Stimulated activated naive CD8-positive, alpha-beta T cell treated with anti-CD3 and anti-CD28 coated beads, Interleukin-15, Interleukin-2, amounts not matched to agents 100 U/mL and 50 U/mL, for 24 hours (primary cell): ENCODE results near the gene RUNX3.
A peak's percentile ranks its signal among the peaks of the same experiment; 100 is the strongest.

Experiments used
- ATAC-seq: fragments of 150-1000 bp; cut with Tn5 transposase; one replicate; pipeline ENCODE4 v1.10.0; 2021
- DNase-seq: peaks from one replicate; pipeline ENCODE4 v3.0.0; 2021

The RUNX3 gene

GRCh38 chr1:24881034-24881433 lies 49.0 kb downstream of the RUNX3 start:
- ATAC-seq, result no peak
- DNase-seq, result no peak

GRCh38 chr1:24878775-24879742 lies 51.0 kb downstream of the RUNX3 start:
- DNase-seq (peak; percentile 1), ATAC-seq (no peak)

GRCh38 chr1:24878045-24878444 lies 52.0 kb downstream of the RUNX3 start:
- no peak for ATAC-seq

GRCh38 chr1:24875991-24876506 lies 54.0 kb downstream of the RUNX3 start:
- no peak for ATAC-seq

More at GRCh38 chr1:24878045-24878444, 52.0 kb downstream of the RUNX3 start:
- peak; percentile 2 for DNase-seq

GRCh38 chr1:24875257-24875656 lies 54.8 kb downstream of the RUNX3 start:
- DNase-seq, result peak; percentile 1
- ATAC-seq, result no peak

More at GRCh38 chr1:24875991-24876506, 54.0 kb downstream of the RUNX3 start:
- peak; percentile 0 for DNase-seq

GRCh38 chr1:24874611-24875234 lies 55.4 kb downstream of the RUNX3 start:
- DNase-seq (peak; percentile 1), ATAC-seq (no peak)

- DNase-seq, result peak; percentile 0
- ATAC-seq, result no peak
Measured at GRCh38 chr1:24874056-24874455, 56.0 kb downstream of the RUNX3 start.

- ATAC-seq (no peak), DNase-seq (no peak)
Measured at GRCh38 chr1:24873148-24873547, 56.9 kb downstream of the RUNX3 start.

- ATAC-seq (no peak), DNase-seq (peak; percentile 1)
Measured at GRCh38 chr1:24872061-24872850, 57.8 kb downstream of the RUNX3 start.

- ATAC-seq (no peak), DNase-seq (no peak)
Measured at GRCh38 chr1:24871306-24871901, 58.7 kb downstream of the RUNX3 start.

- ATAC-seq (peak; percentile 28), DNase-seq (peak; percentile 38)
Measured at GRCh38 chr1:24870551-24871195, 59.4 kb downstream of the RUNX3 start.

GRCh38 chr1:24868016-24868875 lies 61.8 kb downstream of the RUNX3 start:
- ATAC-seq (no peak), DNase-seq (no peak)

- ATAC-seq (no peak), DNase-seq (no peak)
Measured at GRCh38 chr1:24867084-24867870, 62.8 kb downstream of the RUNX3 start.

- no peak for DNase-seq
- no peak for ATAC-seq
Measured at GRCh38 chr1:24866211-24867083, 63.6 kb downstream of the RUNX3 start.

GRCh38 chr1:24865587-24865986 lies 64.5 kb downstream of the RUNX3 start:
- no peak for ATAC-seq
- DNase-seq, result no peak

- ATAC-seq, result no peak
- DNase-seq, result no peak
Measured at GRCh38 chr1:24865168-24865567, 64.9 kb downstream of the RUNX3 start.

GRCh38 chr1:24864370-24864777 lies 65.7 kb downstream of the RUNX3 start:
- DNase-seq, result no peak
- no peak for ATAC-seq

GRCh38 chr1:24862775-24863483 lies 67.1 kb downstream of the RUNX3 start:
- ATAC-seq (no peak), DNase-seq (no peak)
